ENCODE results near the gene CASZ1.

CASZ1 gene

GRCh38 chr1:10829965-10830515, 33.6 kb upstream of the CASZ1 start:
- no peak for TF ChIP-seq GATA2 (IDR thresholded peaks at IDR 0.05; ENCODE audit: low read depth, low read length)

- TF ChIP-seq GATA3 (IDR thresholded peaks at IDR 0.05; ENCODE audit: low read depth, low read length), result no peak
- TF ChIP-seq GATA2 (IDR thresholded peaks at IDR 0.05; ENCODE audit: low read depth, low read length), result no peak
Measured at GRCh38 chr1:10829067-10829818, 32.8 kb upstream of the CASZ1 start.

GRCh38 chr1:10827377-10828333, 31.2 kb upstream of the CASZ1 start:
- TF ChIP-seq GATA2 (IDR thresholded peaks at IDR 0.05; ENCODE audit: low read depth, low read length) (no peak), GATA3 (IDR thresholded peaks at IDR 0.05; ENCODE audit: low read depth, low read length) (no peak)

- TF ChIP-seq GATA3 (IDR thresholded peaks at IDR 0.05; ENCODE audit: low read depth, low read length) (no peak), GATA2 (IDR thresholded peaks at IDR 0.05; ENCODE audit: low read depth, low read length) (no peak)
Measured at GRCh38 chr1:10825592-10825991, 29.1 kb upstream of the CASZ1 start.

- TF ChIP-seq GATA3 (IDR thresholded peaks at IDR 0.05; ENCODE audit: low read depth, low read length), result no peak
- TF ChIP-seq GATA2 (IDR thresholded peaks at IDR 0.05; ENCODE audit: low read depth, low read length), result no peak
Measured at GRCh38 chr1:10824821-10825540, 28.5 kb upstream of the CASZ1 start.

GRCh38 chr1:10823000-10823401, 26.6 kb upstream of the CASZ1 start:
- TF ChIP-seq GATA2 (IDR thresholded peaks at IDR 0.05; ENCODE audit: low read depth, low read length) (no peak), GATA3 (IDR thresholded peaks at IDR 0.05; ENCODE audit: low read depth, low read length) (no peak)

- TF ChIP-seq GATA2 (IDR thresholded peaks at IDR 0.05; ENCODE audit: low read depth, low read length) (no peak), GATA3 (IDR thresholded peaks at IDR 0.05; ENCODE audit: low read depth, low read length) (no peak)
Measured at GRCh38 chr1:10821388-10821787, 24.9 kb upstream of the CASZ1 start.

GRCh38 chr1:10820422-10820821, 24.0 kb upstream of the CASZ1 start:
- TF ChIP-seq GATA2 (IDR thresholded peaks at IDR 0.05; ENCODE audit: low read depth, low read length), result no peak
- no peak for TF ChIP-seq GATA3 (IDR thresholded peaks at IDR 0.05; ENCODE audit: low read depth, low read length)

GRCh38 chr1:10819198-10819901, 22.9 kb upstream of the CASZ1 start:
- TF ChIP-seq GATA3 (IDR thresholded peaks at IDR 0.05; ENCODE audit: low read depth, low read length) (no peak), GATA2 (IDR thresholded peaks at IDR 0.05; ENCODE audit: low read depth, low read length) (no peak)

GRCh38 chr1:10818262-10819197, 22.1 kb upstream of the CASZ1 start:
- TF ChIP-seq GATA2 (IDR thresholded peaks at IDR 0.05; ENCODE audit: low read depth, low read length) (no peak), GATA3 (IDR thresholded peaks at IDR 0.05; ENCODE audit: low read depth, low read length) (no peak)

- TF ChIP-seq GATA2 (IDR thresholded peaks at IDR 0.05; ENCODE audit: low read depth, low read length) (no peak), GATA3 (IDR thresholded peaks at IDR 0.05; ENCODE audit: low read depth, low read length) (no peak)
Measured at GRCh38 chr1:10816743-10817369, 20.4 kb upstream of the CASZ1 start.

GRCh38 chr1:10816233-10816632, 19.8 kb upstream of the CASZ1 start:
- TF ChIP-seq GATA2 (IDR thresholded peaks at IDR 0.05; ENCODE audit: low read depth, low read length) (no peak), GATA3 (IDR thresholded peaks at IDR 0.05; ENCODE audit: low read depth, low read length) (no peak)

All from SH-SY5Y (cell line).